Left ventricle myocardium inferior (tissue), 1 donor: ENCODE results near the gene TMEM131L. TPM values are rescaled to one million over a fixed set of nuclear protein-coding genes. Genes with fewer than 3 reads are reported as not detected.

Experiments
- DNase-seq: peaks from one replicate; pipeline ENCODE4 v3.0.0-alpha.2; 2020
- H3K27ac ChIP-seq: fragments of 200-600 bp; replicated peaks from 2 replicates; pipeline ENCODE4 v1.8.0; 2021
- H3K27me3 ChIP-seq: fragments of 200-600 bp; 2 replicates; pipeline ENCODE4 v1.8.0; 2021; ENCODE audit warnings: low read depth
- H3K36me3 ChIP-seq: fragments of 200-600 bp; 2 replicates; pipeline ENCODE4 v1.8.0; 2021
- H3K4me1 ChIP-seq: fragments of 200-600 bp; 2 replicates; pipeline ENCODE4 v1.8.0; 2021
- H3K4me3 ChIP-seq: fragments of 200-600 bp; 2 replicates; pipeline ENCODE4 v1.8.0; 2021; ENCODE audit warnings: mild to moderate bottlenecking, moderate library complexity
- H3K9me3 ChIP-seq: fragments of 200-600 bp; replicated peaks from 2 replicates; pipeline ENCODE4 v1.8.0; 2021
- intact Hi-C: fragments of 100-400 bp; cut with micrococcal nuclease; formaldehyde crosslinking; loops from one replicate; pipeline ENCODE4 v1.11.0; 2022
- total RNA-seq: library from RNA; stranded (reverse); fragmentation: NEBNext Ultra II Directional; extraction: Animal tissue kit (Norgen Biotek cat#: 25700); gene quantifications from one replicate; pipeline ENCODE4 v1.2.1, GENCODE V29; 2021
- TF ChIP-seq, protein P1 (sequence below): fragments of 200-600 bp; IDR thresholded peaks from 2 replicates; pipeline ENCODE4 v1.8.0; 2021; ENCODE audit warnings: antibody characterized with exemption, mild to moderate bottlenecking, borderline replicate concordance
- donor health status: DM: no; HTN: yes; CAD: no; lungs with severe emphysema.

TMEM131L gene
- total RNA-seq, 1 donor from 2014 or later = 14.9 TPM

- H3K4me1 ChIP-seq = peaks cover 38% of the 10 kb centered on the region
- TF ChIP-seq, protein P1, sequence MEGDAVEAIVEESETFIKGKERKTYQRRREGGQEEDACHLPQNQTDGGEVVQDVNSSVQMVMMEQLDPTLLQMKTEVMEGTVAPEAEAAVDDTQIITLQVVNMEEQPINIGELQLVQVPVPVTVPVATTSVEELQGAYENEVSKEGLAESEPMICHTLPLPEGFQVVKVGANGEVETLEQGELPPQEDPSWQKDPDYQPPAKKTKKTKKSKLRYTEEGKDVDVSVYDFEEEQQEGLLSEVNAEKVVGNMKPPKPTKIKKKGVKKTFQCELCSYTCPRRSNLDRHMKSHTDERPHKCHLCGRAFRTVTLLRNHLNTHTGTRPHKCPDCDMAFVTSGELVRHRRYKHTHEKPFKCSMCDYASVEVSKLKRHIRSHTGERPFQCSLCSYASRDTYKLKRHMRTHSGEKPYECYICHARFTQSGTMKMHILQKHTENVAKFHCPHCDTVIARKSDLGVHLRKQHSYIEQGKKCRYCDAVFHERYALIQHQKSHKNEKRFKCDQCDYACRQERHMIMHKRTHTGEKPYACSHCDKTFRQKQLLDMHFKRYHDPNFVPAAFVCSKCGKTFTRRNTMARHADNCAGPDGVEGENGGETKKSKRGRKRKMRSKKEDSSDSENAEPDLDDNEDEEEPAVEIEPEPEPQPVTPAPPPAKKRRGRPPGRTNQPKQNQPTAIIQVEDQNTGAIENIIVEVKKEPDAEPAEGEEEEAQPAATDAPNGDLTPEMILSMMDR = no peak
- intact Hi-C loops = no loop called here
- peaks cover 6% of the 10 kb centered on the region for H3K36me3 ChIP-seq
- no peak overlapping the region for H3K4me3 ChIP-seq
- DNase-seq = no peak
- no peaks in the 10 kb centered on the region for H3K9me3 ChIP-seq
- no peak overlapping the region for H3K27ac ChIP-seq
- H3K27me3 ChIP-seq = no peaks in the 10 kb centered on the region
Measured at GRCh38 chr4:153476829-153477574, 10.8 kb downstream of the TMEM131L start.

DNA sequence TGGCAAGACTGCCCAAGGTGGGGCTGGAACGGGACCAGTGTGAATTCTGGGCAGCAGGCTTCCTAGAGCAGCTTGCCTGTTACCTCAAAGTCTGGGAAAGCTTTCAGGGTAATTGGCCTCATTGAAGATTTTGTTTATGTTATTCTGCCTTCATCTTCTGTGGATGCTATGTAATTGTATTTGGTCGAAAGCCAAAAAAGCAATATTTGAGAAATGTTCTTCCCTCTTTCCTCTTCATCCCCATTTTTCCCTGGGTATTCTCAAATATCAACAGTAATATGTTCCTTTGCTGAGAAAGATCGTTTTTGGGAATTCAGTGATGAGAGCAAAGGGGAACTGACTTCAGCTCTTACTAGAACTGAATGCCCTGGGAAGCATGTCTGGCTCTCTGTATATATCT, 12.9 kb downstream of the TMEM131L start:
- Histone ChIP-seq H3K27me3 (no peaks in the 10 kb centered on the region), H3K4me1 (peaks cover 49% of the 10 kb centered on the region), H3K27ac (no peak overlapping the region), H3K9me3 (no peaks in the 10 kb centered on the region), H3K36me3 (peaks cover 6% of the 10 kb centered on the region), H3K4me3 (no peak overlapping the region)
- intact Hi-C loops = no loop called here
- DNase-seq = no peak
- TF ChIP-seq, protein P1 = no peak

DNA sequence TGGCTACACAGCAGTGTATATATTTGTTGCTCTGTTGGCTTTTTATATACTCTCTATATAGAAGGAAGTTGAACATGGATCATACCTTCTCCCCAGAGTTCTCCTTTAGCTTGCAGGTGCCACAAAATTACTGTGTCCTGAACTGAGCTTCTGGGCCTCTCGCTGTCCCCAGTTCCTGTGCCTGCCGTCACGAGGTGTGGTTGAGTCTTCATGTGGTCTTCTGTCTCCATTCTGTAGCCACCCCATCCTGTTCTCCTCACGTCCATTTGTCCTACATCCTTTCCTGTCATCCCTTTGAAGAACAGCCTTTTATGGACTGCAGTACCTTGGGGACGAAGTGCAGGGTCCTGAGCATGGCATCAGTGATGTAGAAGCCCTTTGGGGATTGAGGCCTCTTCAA, 14.5 kb downstream of the TMEM131L start:
- H3K9me3 ChIP-seq = no peaks in the 10 kb centered on the region
- no peaks in the 10 kb centered on the region for H3K36me3 ChIP-seq
- no peaks in the 10 kb centered on the region for H3K27me3 ChIP-seq
- TF ChIP-seq, protein P1 = no peak
- peaks cover 55% of the 10 kb centered on the region for H3K4me1 ChIP-seq
- no peak overlapping the region for H3K4me3 ChIP-seq
- DNase-seq = no peak
- no peak overlapping the region for H3K27ac ChIP-seq
- intact Hi-C loops = no loop called here

DNA sequence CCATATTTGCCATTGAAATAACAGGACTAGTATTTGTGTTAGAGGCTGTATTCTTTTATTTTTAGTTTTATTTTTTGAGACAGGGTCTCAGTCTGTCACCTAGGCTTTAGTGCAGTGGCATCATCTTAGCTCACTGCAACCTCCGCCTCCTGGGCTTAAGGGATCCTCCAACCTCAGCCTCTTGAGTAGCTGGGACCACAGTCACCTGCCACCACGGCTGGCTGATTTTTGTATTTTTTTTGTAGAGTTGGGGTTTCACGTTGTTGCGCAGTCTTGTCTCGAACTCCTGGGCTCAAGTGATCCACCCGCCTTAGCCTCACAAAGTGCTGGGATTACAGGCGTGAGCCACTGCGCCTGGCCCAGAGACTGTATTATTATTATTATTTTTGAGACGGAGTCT, 15.3 kb downstream of the TMEM131L start:
- H3K27me3 ChIP-seq = no peaks in the 10 kb centered on the region
- H3K9me3 ChIP-seq = no peaks in the 10 kb centered on the region
- intact Hi-C loops = no loop called here
- H3K36me3 ChIP-seq = no peaks in the 10 kb centered on the region
- H3K4me3 ChIP-seq = no peak overlapping the region
- H3K4me1 ChIP-seq = peaks cover 63% of the 10 kb centered on the region
- TF ChIP-seq, protein P1 = no peak
- no peak overlapping the region for H3K27ac ChIP-seq
- no peak for DNase-seq

DNA sequence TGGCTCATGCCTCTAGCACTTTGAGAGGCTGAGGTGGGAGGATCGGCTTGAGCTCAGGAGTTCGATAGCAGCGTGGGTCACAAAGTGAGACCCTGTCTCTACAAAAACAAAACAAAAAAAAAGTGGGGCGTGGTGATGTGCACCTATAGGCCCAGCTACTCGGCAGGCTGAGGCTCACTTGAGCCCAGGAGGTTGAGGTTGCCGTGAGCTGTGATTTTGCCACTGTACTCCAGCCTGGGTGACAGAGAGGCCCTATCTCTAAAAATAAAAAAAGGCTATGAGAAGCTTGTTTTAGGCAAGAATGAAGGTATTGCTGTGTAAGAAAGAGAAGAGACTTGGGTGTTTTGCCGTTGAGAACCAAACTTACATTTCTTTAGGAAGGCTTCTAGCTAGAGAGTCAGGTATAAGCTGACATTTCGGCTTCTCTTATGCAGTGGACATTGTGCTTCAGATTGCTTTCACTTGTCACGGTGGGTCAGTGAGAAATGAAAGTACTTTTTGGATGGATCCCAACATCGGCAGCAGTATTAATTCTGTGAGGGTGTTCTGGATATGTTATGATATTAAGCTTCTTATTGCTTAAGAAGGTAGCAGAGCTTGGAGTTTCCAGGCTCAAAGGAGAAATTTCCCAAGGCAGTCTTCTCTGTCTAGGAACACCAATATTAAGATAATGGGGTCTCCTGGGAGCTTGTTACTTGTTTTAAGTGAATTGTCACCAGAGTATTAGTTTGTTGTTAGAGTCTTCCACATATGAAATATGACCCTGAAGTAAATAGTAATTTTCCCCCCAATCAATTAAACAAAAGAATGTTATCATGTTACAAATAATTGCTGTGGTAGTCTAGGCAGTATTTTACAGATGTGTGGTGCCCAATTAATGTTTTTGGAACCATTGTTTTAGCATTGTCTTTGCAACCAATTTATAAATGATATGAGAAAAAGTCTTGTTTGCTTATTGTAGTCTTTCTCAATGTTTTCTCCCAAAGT, 17.6 kb downstream of the TMEM131L start:
- peak overlapping the region; percentile 47 for H3K4me3 ChIP-seq

More for the DNA sequence above, 17.6 kb downstream of the TMEM131L start:
- Histone ChIP-seq H3K27ac (peak overlapping the region; percentile 74), H3K4me1 (peaks cover 66% of the 10 kb centered on the region), H3K27me3 (no peaks in the 10 kb centered on the region), H3K9me3 (no peaks in the 10 kb centered on the region), H3K36me3 (no peaks in the 10 kb centered on the region)
- DNase-seq = no peak
- intact Hi-C loops = no loop called here
- TF ChIP-seq, protein P1 = no peak
